Duodenal mucosa (tissue), 2 donors: ENCODE data around the gene ECHDC3.
A peak's percentile ranks its signal among the peaks of the same experiment; 100 is the strongest.
"Not testable (repeated sequence)": the region's sequence is repeated elsewhere in the genome, so short reads cannot be mapped to it uniquely, and the experiment has no call there.

Experiments used
- H3K27ac ChIP-seq: one replicate; pipeline ENCODE4 v1.7.0; 2013; ENCODE audit warnings: low read depth, low read length
- H3K27me3 ChIP-seq, 2 donors: one replicate each; pipeline ENCODE4 v1.7.0; 2013; ENCODE audit warnings: low read length in 2 of 2, control low read depth in 1 of 2; ENCODE audit not compliant: insufficient read depth in 2 of 2, control insufficient read depth in 1 of 2
- H3K36me3 ChIP-seq, 2 donors: one replicate each; pipeline ENCODE4 v1.7.0; 2013; ENCODE audit warnings: low read length in 2 of 2, control low read depth in 1 of 2; ENCODE audit not compliant: insufficient read depth in 2 of 2, control insufficient read depth in 1 of 2
- H3K4me1 ChIP-seq, 2 donors: one replicate each; pipeline ENCODE4 v1.7.0; 2013; ENCODE audit warnings: low read length in 2 of 2, control low read depth in 1 of 2; ENCODE audit not compliant: insufficient read depth in 2 of 2, control insufficient read depth in 1 of 2
- H3K4me3 ChIP-seq, 2 donors: one replicate each; pipeline ENCODE4 v1.7.0; 2013; ENCODE audit warnings: low read length in 2 of 2, low read depth in 1 of 2
- H3K9ac ChIP-seq, 2 donors: one replicate each; pipeline ENCODE4 v1.7.0; 2013; ENCODE audit warnings: low read length in 2 of 2, low read depth in 1 of 2
- H3K9me3 ChIP-seq, 2 donors: one replicate each; pipeline ENCODE4 v1.7.0; 2013; ENCODE audit warnings: low read length in 2 of 2, control low read depth in 1 of 2; ENCODE audit not compliant: control insufficient read depth in 1 of 2

The ECHDC3 gene

GRCh38 chr10:11728353-11728752, 13.8 kb upstream of the ECHDC3 start:
- H3K4me3 ChIP-seq: no peak overlapping the region
- H3K27me3 ChIP-seq: no peaks in the 10 kb centered on the region
- no peak overlapping the region for H3K27ac ChIP-seq
- H3K9ac ChIP-seq: no peak overlapping the region
- H3K36me3 ChIP-seq: no peaks in the 10 kb centered on the region
- H3K9me3 ChIP-seq: peaks cover 4 to 7% of the 10 kb centered on the region in 2 donors
- no peaks in the 10 kb centered on the region for H3K4me1 ChIP-seq

- no peaks in the 10 kb centered on the region for H3K27me3 ChIP-seq
- H3K27ac ChIP-seq: no peak overlapping the region
- no peaks in the 10 kb centered on the region for H3K36me3 ChIP-seq
- no peak overlapping the region for H3K4me3 ChIP-seq
- H3K4me1 ChIP-seq: no peaks in the 10 kb centered on the region
- no peak overlapping the region for H3K9ac ChIP-seq
- H3K9me3 ChIP-seq: peaks cover 4 to 7% of the 10 kb centered on the region in 2 donors
These were observed 12.3 kb upstream of the ECHDC3 start for GRCh38 chr10:11729790-11730315.

GRCh38 chr10:11730779-11731178, 11.4 kb upstream of the ECHDC3 start:
- Histone ChIP-seq H3K27ac (no peak overlapping the region), H3K36me3 (no peaks in the 10 kb centered on the region), H3K27me3 (no peaks in the 10 kb centered on the region), H3K4me3 (no peak overlapping the region), H3K9ac (no peak overlapping the region), H3K9me3 (peaks cover 4 to 7% of the 10 kb centered on the region in 2 donors), H3K4me1 (no peaks in the 10 kb centered on the region)

GRCh38 chr10:11736767-11737166, 5.4 kb upstream of the ECHDC3 start:
- not testable (repeated sequence) for H3K4me3 ChIP-seq, H3K9me3 ChIP-seq, H3K36me3 ChIP-seq, H3K9ac ChIP-seq, H3K4me1 ChIP-seq, H3K27me3 ChIP-seq, H3K27ac ChIP-seq

DNA sequence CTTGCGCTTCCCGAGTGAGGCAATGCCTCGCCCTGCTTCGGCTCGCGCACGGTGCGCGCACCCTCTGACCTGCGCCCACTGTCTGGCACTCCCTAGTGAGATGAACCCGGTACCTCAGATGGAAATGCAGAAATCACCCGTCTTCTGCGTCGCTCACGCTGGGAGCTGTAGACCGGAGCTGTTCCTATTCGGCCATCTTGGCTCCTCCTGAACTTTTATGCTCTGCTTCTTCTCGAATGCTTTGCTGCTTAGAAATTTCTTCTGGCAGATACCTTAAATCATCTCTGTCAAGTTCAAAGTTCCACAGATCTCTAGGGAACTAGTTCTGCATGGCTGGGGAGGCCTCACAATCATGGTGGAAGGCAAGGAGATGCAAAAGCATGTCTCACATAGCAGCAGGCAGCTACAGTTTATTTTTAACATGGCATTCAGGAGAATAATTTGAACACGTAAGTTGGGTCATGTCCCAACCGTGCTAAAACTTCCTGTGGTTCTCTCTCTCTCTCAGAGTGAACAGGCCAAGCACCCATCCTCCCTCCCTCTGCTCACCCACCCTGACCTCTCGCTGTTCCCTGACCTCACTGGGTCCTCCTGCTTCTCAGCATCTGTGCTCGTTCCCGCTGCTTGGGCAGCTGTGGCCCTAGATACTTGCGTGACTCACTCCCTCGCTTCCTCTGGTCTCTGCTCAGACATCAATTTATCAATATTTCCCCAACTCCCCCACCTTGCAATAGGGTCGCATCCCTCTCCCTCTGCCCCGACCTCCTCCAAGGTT, 4.7 kb upstream of the ECHDC3 start:
- not testable (repeated sequence) for H3K36me3 ChIP-seq, H3K4me3 ChIP-seq, H3K4me1 ChIP-seq, H3K9ac ChIP-seq, H3K9me3 ChIP-seq, H3K27me3 ChIP-seq, H3K27ac ChIP-seq

GRCh38 chr10:11740907-11741306, 1.3 kb upstream of the ECHDC3 start:
- H3K4me1 ChIP-seq: no peaks in the 10 kb centered on the region
- H3K9ac ChIP-seq: no peak overlapping the region
- no peak overlapping the region for H3K4me3 ChIP-seq
- H3K36me3 ChIP-seq: no peaks in the 10 kb centered on the region
- H3K27me3 ChIP-seq: no peaks in the 10 kb centered on the region
- H3K9me3 ChIP-seq: no peaks in the 10 kb centered on the region
- no peak overlapping the region for H3K27ac ChIP-seq

GRCh38 chr10:11741608-11742007, 574 bp upstream of the ECHDC3 start:
- no peaks in the 10 kb centered on the region for H3K27me3 ChIP-seq
- H3K27ac ChIP-seq: no peak overlapping the region
- H3K4me1 ChIP-seq: no peaks in the 10 kb centered on the region
- no peaks in the 10 kb centered on the region for H3K9me3 ChIP-seq
- peak overlapping the region; percentile 64 to 66 for H3K4me3 ChIP-seq
- no peaks in the 10 kb centered on the region for H3K36me3 ChIP-seq
- peak overlapping the region in 1 of 2 donors; percentile 33 for H3K9ac ChIP-seq

DNA sequence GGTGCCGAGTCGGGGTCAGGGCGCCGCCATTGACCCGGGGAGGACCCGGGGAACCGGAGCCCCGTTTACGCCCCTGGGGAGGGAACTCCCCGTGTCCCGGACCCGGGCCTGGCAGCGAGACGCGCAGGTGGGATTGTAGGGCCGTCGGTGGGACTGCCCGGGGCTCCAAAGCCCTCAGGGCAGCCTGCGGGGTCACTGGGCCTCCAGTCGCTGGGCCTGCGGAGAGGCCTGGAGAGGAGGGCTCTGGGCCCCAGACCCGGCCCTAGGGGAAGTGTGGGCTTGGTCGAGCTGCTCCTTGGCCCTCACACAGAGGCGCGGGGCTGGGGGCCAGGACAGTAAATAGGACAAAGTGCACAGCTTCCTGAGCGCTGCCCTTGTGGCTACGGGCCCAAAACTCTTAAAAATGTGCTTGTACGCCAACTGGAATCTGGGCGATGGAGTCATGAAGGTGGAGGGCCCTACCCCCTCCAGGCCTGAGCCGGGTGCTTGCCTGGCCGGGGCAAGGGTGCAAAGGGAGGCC, 657 bp downstream of the ECHDC3 start:
- H3K27ac ChIP-seq: peak overlapping the region; percentile 50
- no peaks in the 10 kb centered on the region for H3K4me1 ChIP-seq

GRCh38 chr10:11743461-11744338, 1.5 kb downstream of the ECHDC3 start:
- Histone ChIP-seq H3K9me3 (no peaks in the 10 kb centered on the region), H3K27ac (no peak overlapping the region), H3K27me3 (no peaks in the 10 kb centered on the region), H3K4me1 (no peaks in the 10 kb centered on the region), H3K9ac (peak overlapping the region in 1 of 2 donors; percentile 65), H3K36me3 (no peaks in the 10 kb centered on the region), H3K4me3 (peak overlapping the region in 1 of 2 donors; percentile 61)

More for the DNA sequence above, 657 bp downstream of the ECHDC3 start:
- Histone ChIP-seq H3K9ac (peak overlapping the region in 1 of 2 donors; percentile 65), H3K4me3 (peak overlapping the region; percentile 53 to 61), H3K27me3 (no peaks in the 10 kb centered on the region), H3K36me3 (no peaks in the 10 kb centered on the region), H3K9me3 (no peaks in the 10 kb centered on the region)

GRCh38 chr10:11745045-11745444, 2.9 kb downstream of the ECHDC3 start:
- Histone ChIP-seq H3K4me3 (no peak overlapping the region), H3K27me3 (no peaks in the 10 kb centered on the region), H3K36me3 (no peaks in the 10 kb centered on the region), H3K4me1 (no peaks in the 10 kb centered on the region), H3K27ac (no peak overlapping the region), H3K9ac (no peak overlapping the region), H3K9me3 (no peaks in the 10 kb centered on the region)
